Activated CD8-positive, alpha-beta T cell treated with anti-CD3 and anti-CD28 coated beads for 36 hours (primary cell): Measurements from ENCODE around the gene SDC3. TPM values are rescaled to one million over a fixed set of nuclear protein-coding genes. Genes with fewer than 3 reads are reported as not detected.

Source experiments
- ATAC-seq: fragments of 200-7000 bp; cut with Tn5 transposase; one replicate; pipeline ENCODE4 v1.10.0; 2021; ENCODE audit warnings: mild to moderate bottlenecking, moderate library complexity
- CTCF ChIA-PET: fragments of 350-600 bp; sonication (Branson Sonifier 250); formaldehyde crosslinking; loops from one replicate; lab custom pipeline; 2021; ENCODE audit warnings: antibody characterized with exemption; lab: Charles Lee
- POLR2A ChIA-PET: fragments of 350-600 bp; sonication (Branson Sonifier 250); formaldehyde crosslinking; loops from one replicate; lab custom pipeline; 2021; ENCODE audit warnings: antibody characterized with exemption; lab: Charles Lee
- DNase-seq: peaks from one replicate; pipeline ENCODE4 v3.0.0-alpha.2; 2020
- H3K27ac Mint-ChIP-seq: one replicate; pipeline ENCODE4 v1.8.0; 2021; ENCODE audit warnings: mild to moderate bottlenecking, mixed read lengths
- H3K27me3 Mint-ChIP-seq: one replicate; pipeline ENCODE4 v1.8.0; 2021; ENCODE audit warnings: mixed read lengths
- H3K36me3 Mint-ChIP-seq: one replicate; pipeline ENCODE4 v1.8.0; 2021; ENCODE audit warnings: low read depth, mixed read lengths
- H3K4me1 Mint-ChIP-seq: one replicate; pipeline ENCODE4 v1.8.0; 2021; ENCODE audit warnings: low read depth, mixed read lengths
- H3K4me3 Mint-ChIP-seq: one replicate; pipeline ENCODE4 v1.8.0; 2021; ENCODE audit warnings: mild to moderate bottlenecking, moderate library complexity, mixed read lengths
- H3K9me3 Mint-ChIP-seq: one replicate; pipeline ENCODE4 v1.8.0; 2021; ENCODE audit warnings: mixed read lengths
- intact Hi-C: fragments of 100-400 bp; cut with micrococcal nuclease; formaldehyde crosslinking; loops from one replicate; pipeline ENCODE4 v1.10.0; 2022
- total RNA-seq, 2 experiments: library from RNA; stranded (reverse); gene quantifications; one replicate each; pipeline ENCODE4 v1.2.3, GENCODE V29; 2021
- TF ChIP-seq, protein P1 (sequence below): fragments of 200-600 bp; IDR thresholded peaks from one replicate; pipeline ENCODE4 v1.8.0; 2022; ENCODE audit warnings: antibody characterized with exemption, mild to moderate bottlenecking

Gene SDC3
- total RNA-seq, 2 experiments from 2014 or later, result 0.04 to 0.14 TPM

DNA sequence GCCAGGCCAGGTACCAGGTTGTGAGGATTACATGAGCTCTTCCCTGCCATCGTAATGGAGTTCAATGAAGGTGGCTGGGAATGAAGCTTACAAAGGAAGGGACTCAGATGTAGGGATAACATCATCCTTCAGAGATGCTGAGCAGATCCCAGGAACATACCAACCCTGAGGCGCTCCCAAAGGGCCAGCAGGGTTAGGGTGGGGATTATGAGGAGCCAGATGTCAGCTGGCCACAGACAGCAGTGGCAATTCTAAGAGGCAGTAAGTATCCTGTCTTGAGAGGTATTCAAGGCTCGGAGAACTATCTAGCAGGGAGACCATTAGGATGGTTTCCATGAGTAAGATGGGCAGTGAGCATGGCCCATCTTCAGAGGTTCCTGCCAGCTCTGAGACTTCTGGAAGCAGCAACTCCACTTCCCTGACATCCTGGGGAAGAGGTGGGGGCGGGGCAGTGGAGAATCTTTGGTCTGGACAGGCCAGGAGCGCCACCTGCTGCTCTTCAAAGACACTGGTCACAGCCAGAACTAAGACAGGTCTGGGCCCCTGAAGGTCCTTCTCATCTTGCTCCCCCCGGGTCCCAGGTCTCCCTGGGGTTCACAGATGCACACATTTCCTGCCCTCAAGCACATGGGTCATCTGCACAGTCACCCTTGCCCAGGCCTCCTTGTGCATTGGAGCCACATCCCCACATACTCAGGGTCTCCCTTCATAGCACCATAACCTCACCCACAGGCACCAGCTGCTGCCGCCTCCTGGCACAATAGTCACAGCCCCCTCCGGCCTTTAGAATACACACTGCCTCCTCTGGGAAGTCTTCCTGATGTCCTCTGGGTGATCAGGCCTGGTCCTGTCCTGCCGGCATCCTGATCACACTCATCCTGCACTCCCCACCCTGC is 2.7 kb upstream of the SDC3 start:
- Mint-ChIP-seq H3K4me1 (peaks cover 9% of the 10 kb centered on the region), H3K36me3 (no peaks in the 10 kb centered on the region), H3K9me3 (no peaks in the 10 kb centered on the region), H3K27ac (no peak overlapping the region), H3K27me3 (peaks cover 32% of the 10 kb centered on the region), H3K4me3 (no peak overlapping the region)
- TF ChIP-seq, protein P1, sequence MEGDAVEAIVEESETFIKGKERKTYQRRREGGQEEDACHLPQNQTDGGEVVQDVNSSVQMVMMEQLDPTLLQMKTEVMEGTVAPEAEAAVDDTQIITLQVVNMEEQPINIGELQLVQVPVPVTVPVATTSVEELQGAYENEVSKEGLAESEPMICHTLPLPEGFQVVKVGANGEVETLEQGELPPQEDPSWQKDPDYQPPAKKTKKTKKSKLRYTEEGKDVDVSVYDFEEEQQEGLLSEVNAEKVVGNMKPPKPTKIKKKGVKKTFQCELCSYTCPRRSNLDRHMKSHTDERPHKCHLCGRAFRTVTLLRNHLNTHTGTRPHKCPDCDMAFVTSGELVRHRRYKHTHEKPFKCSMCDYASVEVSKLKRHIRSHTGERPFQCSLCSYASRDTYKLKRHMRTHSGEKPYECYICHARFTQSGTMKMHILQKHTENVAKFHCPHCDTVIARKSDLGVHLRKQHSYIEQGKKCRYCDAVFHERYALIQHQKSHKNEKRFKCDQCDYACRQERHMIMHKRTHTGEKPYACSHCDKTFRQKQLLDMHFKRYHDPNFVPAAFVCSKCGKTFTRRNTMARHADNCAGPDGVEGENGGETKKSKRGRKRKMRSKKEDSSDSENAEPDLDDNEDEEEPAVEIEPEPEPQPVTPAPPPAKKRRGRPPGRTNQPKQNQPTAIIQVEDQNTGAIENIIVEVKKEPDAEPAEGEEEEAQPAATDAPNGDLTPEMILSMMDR, result peak; percentile 74
- ChIA-PET POLR2A (interaction anchor here (0.9 to 1.4 kb wide), 4 partner anchors 107 to 124 kb away, joined by 3 to 4 read pairs (median 3); no protein-coding TSS in a partner anchor), CTCF (interaction anchor here (0.6 to 8.0 kb wide), 30 partner anchors 8 to 191 kb away, joined by 3 to 216 read pairs (median 4); partner anchors contain the start of gene MATN1)
- DNase-seq (peak; percentile 80), ATAC-seq (peak; percentile 64)
- intact Hi-C loops, result loop anchor here (1.0 to 5.0 kb wide), 2 partner anchors 110 to 189 kb away; partner anchors contain the start of gene MATN1

DNA sequence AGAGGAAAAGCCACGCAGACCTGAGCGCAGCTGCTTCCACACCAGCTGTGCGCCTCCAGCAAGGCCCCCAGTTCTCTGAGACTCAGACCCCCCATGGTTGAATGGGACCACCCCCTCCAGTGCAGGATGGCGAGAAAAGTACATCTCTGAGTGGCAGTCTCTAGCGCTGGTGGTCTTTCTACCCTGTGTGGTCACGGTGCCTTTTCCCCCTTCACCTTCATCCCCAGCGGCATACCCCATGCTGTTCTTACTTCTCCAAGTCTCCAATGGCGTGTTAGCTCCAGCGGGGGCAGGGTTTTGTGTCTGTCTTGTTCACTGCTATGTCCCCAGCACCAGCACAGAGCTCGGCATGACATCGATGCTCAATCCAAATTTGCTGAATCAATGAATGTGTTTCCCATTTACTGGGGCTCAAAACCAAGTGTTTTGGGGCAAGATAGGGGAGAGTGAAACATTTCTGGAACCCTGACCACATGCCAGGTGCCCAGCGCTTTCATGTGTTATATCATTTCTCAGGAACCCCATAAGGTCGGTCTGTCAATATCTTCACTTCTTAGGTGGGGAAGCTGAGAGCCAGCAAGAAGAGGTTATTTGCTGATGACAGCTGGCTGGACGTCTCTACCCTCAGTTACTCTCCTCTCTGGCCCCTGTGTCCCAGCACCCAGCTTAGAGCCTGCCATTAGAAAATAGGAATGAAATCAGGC is 959 bp upstream of the SDC3 start:
- TF ChIP-seq, protein P1, result no peak
- Mint-ChIP-seq H3K27me3 (peaks cover 45% of the 10 kb centered on the region), H3K9me3 (no peaks in the 10 kb centered on the region), H3K4me3 (peak overlapping the region; percentile 65), H3K4me1 (peaks cover 9% of the 10 kb centered on the region), H3K36me3 (no peaks in the 10 kb centered on the region), H3K27ac (no peak overlapping the region)
- ATAC-seq (no peak), DNase-seq (peak; percentile 33)
- CTCF ChIA-PET, result interaction anchor here (0.8 to 8.0 kb wide), 6 partner anchors 12 to 190 kb away, joined by 3 to 216 read pairs (median 30); partner anchors contain the start of gene MATN1
- intact Hi-C loops, result loop anchor here (5.0 kb wide), 1 partner anchor 187 kb away; the partner anchor contains the start of gene MATN1
- POLR2A ChIA-PET, result interaction anchor here (1.4 kb wide), 1 partner anchor 130 kb away, joined by 3 read pairs; no protein-coding TSS in a partner anchor

DNA sequence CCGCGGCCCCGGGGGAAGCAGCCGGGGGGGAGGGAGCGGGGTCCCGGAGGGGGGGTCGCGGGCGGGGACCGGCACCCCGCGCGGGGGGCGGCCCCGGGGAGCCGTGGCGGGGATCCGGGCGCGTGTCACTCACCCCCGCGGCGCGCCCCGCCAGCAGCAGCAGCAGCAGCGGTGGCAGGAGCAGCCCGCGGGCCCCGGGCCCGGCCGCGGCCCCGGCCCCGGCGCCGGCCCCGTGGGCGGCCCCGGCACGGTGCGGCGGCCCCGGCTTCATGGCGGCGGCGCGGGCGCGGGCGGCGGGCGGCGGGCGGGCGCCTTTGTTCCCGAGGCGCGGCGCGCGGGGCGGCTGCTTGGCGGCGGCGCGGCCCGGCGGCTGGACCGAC is 252 bp downstream of the SDC3 start:
- TF ChIP-seq, protein P1, result no peak
- intact Hi-C loops, result no loop called here
- H3K36me3 Mint-ChIP-seq, result no peaks in the 10 kb centered on the region
- POLR2A ChIA-PET, result interaction anchor here (1.4 kb wide), 1 partner anchor 128 kb away, joined by 3 read pairs; no protein-coding TSS in a partner anchor
- no peak overlapping the region for H3K27ac Mint-ChIP-seq
- H3K4me1 Mint-ChIP-seq, result peaks cover 9% of the 10 kb centered on the region
- no peak for ATAC-seq
- peaks cover 48% of the 10 kb centered on the region for H3K27me3 Mint-ChIP-seq
- DNase-seq, result no peak
- CTCF ChIA-PET, result interaction anchor here (8.0 kb wide), 1 partner anchor 103 kb away, joined by 216 read pairs; no protein-coding TSS in a partner anchor
- H3K4me3 Mint-ChIP-seq, result no peak overlapping the region
- H3K9me3 Mint-ChIP-seq, result no peaks in the 10 kb centered on the region

DNA sequence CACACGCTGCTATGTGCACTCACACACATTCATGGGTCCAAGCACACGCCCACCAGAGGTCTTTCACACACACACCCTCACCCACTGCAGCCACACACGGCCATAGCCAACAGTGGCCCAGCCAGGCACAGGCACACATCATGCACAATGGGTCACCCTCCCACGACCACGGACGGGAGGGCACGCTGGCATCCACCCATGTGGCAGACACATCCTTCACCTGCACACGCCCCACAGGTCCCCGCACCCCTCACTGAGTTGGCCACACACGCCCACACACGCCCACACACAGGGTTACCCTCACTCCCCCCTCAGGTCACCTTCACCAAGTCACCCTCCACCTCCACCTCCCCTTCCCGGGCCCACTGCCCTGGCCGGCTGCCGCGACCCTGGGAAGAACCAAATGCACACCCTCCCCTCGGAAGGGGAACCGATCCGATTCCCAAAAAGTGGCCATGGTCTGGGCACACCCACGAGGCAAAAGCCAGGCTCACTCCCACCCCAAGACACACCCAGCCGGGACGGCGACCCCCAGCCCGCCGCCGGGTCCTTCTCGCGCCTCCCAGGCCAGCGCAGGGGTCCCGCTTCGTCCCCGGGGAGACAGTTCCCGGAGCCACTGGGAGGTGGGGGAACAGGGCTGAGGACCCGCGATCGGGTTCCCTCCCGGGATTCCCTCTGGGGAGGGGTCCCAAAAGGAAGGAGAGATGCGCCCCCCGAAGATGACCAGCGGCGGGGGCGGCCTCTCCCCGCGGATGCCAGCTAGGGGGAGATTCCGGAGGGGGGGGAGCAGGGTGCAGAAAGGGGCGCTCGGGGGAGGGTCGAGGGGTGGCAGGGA is 860 bp downstream of the SDC3 start:
- Mint-ChIP-seq H3K27ac (no peak overlapping the region), H3K27me3 (peaks cover 48% of the 10 kb centered on the region), H3K36me3 (no peaks in the 10 kb centered on the region), H3K9me3 (no peaks in the 10 kb centered on the region), H3K4me3 (peak overlapping the region; percentile 65), H3K4me1 (peaks cover 9% of the 10 kb centered on the region)
- TF ChIP-seq, protein P1, result no peak
- no peak for DNase-seq
- ChIA-PET POLR2A (interaction anchor here (1.4 kb wide), 1 partner anchor 128 kb away, joined by 3 read pairs; no protein-coding TSS in a partner anchor), CTCF (interaction anchor here (6.1 to 8.0 kb wide), 2 partner anchors 103 to 106 kb away, joined by 38 to 216 read pairs; no protein-coding TSS in a partner anchor)
- intact Hi-C loops, result no loop called here
- ATAC-seq, result no peak
